ENCODE results near the gene KCND2. TPM values are rescaled to one million over a fixed set of nuclear protein-coding genes. Genes with fewer than 3 reads are reported as not detected.

KCND2 gene
- total and polyA plus RNA-seq, 2 of the 4 experiments (the other 2 are of a cell fraction): under 0.01 TPM; not detected in 1

DNA sequence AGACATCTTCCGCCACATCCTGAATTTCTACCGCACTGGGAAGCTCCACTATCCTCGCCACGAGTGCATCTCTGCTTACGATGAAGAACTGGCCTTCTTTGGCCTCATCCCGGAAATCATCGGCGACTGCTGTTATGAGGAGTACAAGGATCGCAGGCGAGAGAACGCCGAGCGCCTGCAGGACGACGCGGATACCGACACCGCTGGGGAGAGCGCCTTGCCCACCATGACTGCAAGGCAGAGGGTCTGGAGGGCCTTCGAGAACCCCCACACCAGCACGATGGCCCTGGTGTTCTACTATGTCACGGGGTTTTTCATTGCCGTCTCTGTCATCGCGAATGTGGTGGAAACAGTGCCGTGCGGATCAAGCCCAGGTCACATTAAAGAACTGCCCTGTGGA is 1.9 kb downstream of the KCND2 start:
- no peak overlapping the region for H3K27ac ChIP-seq (ENCODE audit: insufficient read depth, low read length)
- no peak overlapping the region for H3K18ac ChIP-seq (ENCODE audit: low read depth, low read length)
- no peak overlapping the region for H2AFZ ChIP-seq (replicated peaks; ENCODE audit: low read length, poor library complexity)
- no peak overlapping the region for H3K4ac ChIP-seq (ENCODE audit: low read depth, low read length)
- no peak overlapping the region for H3K56ac ChIP-seq (ENCODE audit: extremely low read depth, insufficient read depth, low read length)
- H3K9ac ChIP-seq (ENCODE audit: low read depth, low read length): no peak overlapping the region
- H3K27me3 ChIP-seq (ENCODE audit: control insufficient read depth, insufficient read depth, low read length): peaks cover 17% of the 10 kb centered on the region
- no peak overlapping the region for H3K23ac ChIP-seq (ENCODE audit: low read depth, low read length)
- TF ChIP-seq MAZ (IDR thresholded peaks at IDR 0.05; ENCODE audit: borderline replicate concordance, low read depth, low read length) (no peak), RAD21 (IDR thresholded peaks at IDR 0.05; ENCODE audit: low read length) (no peak)
- no peak overlapping the region for H2BK15ac ChIP-seq (ENCODE audit: low read depth, low read length)
- H2BK5ac ChIP-seq (ENCODE audit: low read depth, low read length, poor library complexity, severe bottlenecking): no peak overlapping the region
- no peaks in the 10 kb centered on the region for H3K4me1 ChIP-seq (ENCODE audit: control insufficient read depth, insufficient read depth, low read length)
- WGBS, 2 experiments (ENCODE audit: extremely low coverage in 2 of 2, insufficient read length in 1 of 2): 95% methylated on average over 27 of the region's 27 CpGs; no CpG with 5 or more reads in 1 of the 2 experiments
- H3K4me2 ChIP-seq (ENCODE audit: low read depth, low read length): no peak overlapping the region
- dilution Hi-C loops (cut with HindIII; ENCODE audit: low sequenced_read_pairs, unreplicated experiment) (no loop called here), in situ Hi-C loops (cut with MboI; ENCODE audit: low sequenced_read_pairs) (loop anchor here (10.0 kb wide), 1 partner anchor 1000 kb away; no protein-coding TSS in a partner anchor), intact Hi-C loops (cut with micrococcal nuclease) (loop anchor here (10.0 kb wide), 2 partner anchors 450 to 590 kb away; no protein-coding TSS in a partner anchor)
- CTCF ChIA-PET: no interaction called here
- BruUV-seq (replicated peaks): no TSS peak
- no peaks in the 10 kb centered on the region for H3K9me1 ChIP-seq (ENCODE audit: insufficient read depth, low read length)
- no peak overlapping the region for H4K91ac ChIP-seq (ENCODE audit: insufficient read depth, low read depth, low read length)
- no peak for ATAC-seq (ENCODE audit: low read depth)
- no peak overlapping the region for H4K5ac ChIP-seq (ENCODE audit: low read depth, low read length)
- no peak overlapping the region for H2AK9ac ChIP-seq (replicated peaks; ENCODE audit: low read depth, low read length, poor library complexity)
- H2BK20ac ChIP-seq (ENCODE audit: low read depth, low read length): no peak overlapping the region
- H3K14ac ChIP-seq (replicated peaks; ENCODE audit: low read depth, low read length): no peak overlapping the region
- no peaks in the 10 kb centered on the region for H3K79me1 ChIP-seq (ENCODE audit: low read depth in 1 of 2, low read length in 2 of 2)
- H2BK120ac ChIP-seq (ENCODE audit: low read depth, low read length): no peak overlapping the region
- no peak overlapping the region for H2AK5ac ChIP-seq (ENCODE audit: low read depth, low read length)
- POLR2A ChIA-PET (ENCODE audit: unreplicated experiment): no interaction called here
- H3K36me3 ChIP-seq (ENCODE audit: control insufficient read depth, insufficient read depth, low read length): no peaks in the 10 kb centered on the region
- H4K8ac ChIP-seq (ENCODE audit: low read depth in 2 of 2, low read length in 2 of 2): no peak overlapping the region
- H3K9me3 ChIP-seq (ENCODE audit: control insufficient read depth, insufficient read depth, low read length): no peaks in the 10 kb centered on the region
- no peaks in the 10 kb centered on the region for H4K20me1 ChIP-seq (ENCODE audit: insufficient read depth, low read length)
- DNase-seq: no peak
- H3K4me3 ChIP-seq (ENCODE audit: insufficient read depth, low read depth, low read length): no peak overlapping the region
